Measurements from ENCODE around the gene COL5A1.

Gene COL5A1

GRCh38 chr9:134750450-134751155 lies 109.0 kb downstream of the COL5A1 start:
- no peak for DNase-seq

- no peak for DNase-seq
These were observed 110.0 kb downstream of the COL5A1 start for GRCh38 chr9:134751622-134752021.

- no peak for DNase-seq
These were observed 111.0 kb downstream of the COL5A1 start for GRCh38 chr9:134752471-134753168.

GRCh38 chr9:134753191-134753590 lies 111.6 kb downstream of the COL5A1 start:
- DNase-seq: no peak

- DNase-seq: no peak
These were observed 113.8 kb downstream of the COL5A1 start for GRCh38 chr9:134755221-134755907.

- DNase-seq: no peak
These were observed 114.5 kb downstream of the COL5A1 start for GRCh38 chr9:134756098-134756497.

- DNase-seq: no peak
These were observed 115.8 kb downstream of the COL5A1 start for GRCh38 chr9:134757216-134757975.

- DNase-seq: no peak
These were observed 117.5 kb downstream of the COL5A1 start for GRCh38 chr9:134758949-134759607.

- DNase-seq: no peak
These were observed 118.3 kb downstream of the COL5A1 start for GRCh38 chr9:134759913-134760312.

GRCh38 chr9:134760750-134761420 lies 119.3 kb downstream of the COL5A1 start:
- DNase-seq: no peak

GRCh38 chr9:134764473-134765269 lies 123.1 kb downstream of the COL5A1 start:
- no peak for DNase-seq

- DNase-seq: no peak
These were observed 124.2 kb downstream of the COL5A1 start for GRCh38 chr9:134765785-134766184.

- no peak for DNase-seq
These were observed 125.0 kb downstream of the COL5A1 start for GRCh38 chr9:134766587-134766986.

GRCh38 chr9:134768332-134768708 lies 126.7 kb downstream of the COL5A1 start:
- no peak for DNase-seq

- no peak for DNase-seq
These were observed 127.2 kb downstream of the COL5A1 start for GRCh38 chr9:134768709-134769351.

- DNase-seq: no peak
These were observed 129.7 kb downstream of the COL5A1 start for GRCh38 chr9:134770972-134771971.

- DNase-seq: no peak
These were observed 130.7 kb downstream of the COL5A1 start for GRCh38 chr9:134772331-134772730.

- DNase-seq: no peak
These were observed 132.2 kb downstream of the COL5A1 start for GRCh38 chr9:134773842-134774241.

- DNase-seq: no peak
These were observed 132.8 kb downstream of the COL5A1 start for GRCh38 chr9:134774410-134774809.
